Psoas muscle (tissue), 8 donors: ENCODE measurements around the gene EPB41L4A. TPM values are rescaled to one million over a fixed set of nuclear protein-coding genes. Genes with fewer than 3 reads are reported as not detected.

Experiments used
- ATAC-seq, 4 donors: fragments of 200-7000 bp; cut with Tn5 transposase; one replicate each; pipeline ENCODE4 v1.9.1; 2020; ENCODE audit warnings: moderate library complexity in 3 of 4, mild to moderate bottlenecking in 2 of 4
- DNase-seq, 2 donors: peaks; one replicate each; pipeline ENCODE4 v3.0.0-alpha.2; 2020
- H3K27ac ChIP-seq: fragments of 200-600 bp; one replicate; pipeline ENCODE4 v1.8.0; 2022
- H3K27me3 ChIP-seq, 3 donors: fragments of 200-600 bp in 1 of 3; one replicate each; pipeline versions ENCODE4 v1.6.1 to v1.8.0; 2013 to 2022; ENCODE audit warnings: low read length in 2 of 3, mild to moderate bottlenecking in 2 of 3, moderate library complexity in 1 of 3; ENCODE audit not compliant: insufficient read depth in 3 of 3
- H3K36me3 ChIP-seq, 2 donors: fragments of 200-600 bp in 1 of 2; one replicate each; pipeline versions ENCODE4 v1.6.1 to v1.8.0; 2013 to 2022; ENCODE audit warnings: low read depth in 1 of 2, mild to moderate bottlenecking in 1 of 2, moderate library complexity in 1 of 2; ENCODE audit not compliant: insufficient read depth in 1 of 2
- H3K4me1 ChIP-seq: fragments of 200-600 bp; one replicate; pipeline ENCODE4 v1.8.0; 2022
- H3K4me3 ChIP-seq: fragments of 200-600 bp; one replicate; pipeline ENCODE4 v1.8.0; 2022; ENCODE audit warnings: mild to moderate bottlenecking
- H3K9me3 ChIP-seq: fragments of 200-600 bp; one replicate; pipeline ENCODE4 v1.8.0; 2022
- WGBS, 3 donors: extraction: QIAGEN DNeasy Blood & Tissue Kit; methylation state at CpG; one replicate each; pipeline versions ENCODE4 v1.1.6 to v1.1.7; 2013; 5-methylcytosine and 5-hydroxymethylcytosine counted together
- intact Hi-C, 2 donors: fragments of 100-400 bp; cut with DNase I; formaldehyde crosslinking; loops; one replicate each; pipeline versions ENCODE4 v1.11.0 to v1.14.2; 2022
- polyA plus RNA-seq, 3 donors: library from polyadenylated mRNA; stranded (reverse); fragments of 200-250 nt; gene quantifications; one replicate each; pipeline ENCODE4 v1.2.3, GENCODE V29; 2013
- total RNA-seq, 4 donors: library from RNA; stranded (reverse); fragmentation: NEBNext Ultra II Directional in 2 of 4; extraction: Animal tissue kit (Norgen Biotek cat#: 25700) in 2 of 4; gene quantifications; one replicate each; pipeline versions ENCODE4 v1.2.1 to v1.2.4, GENCODE V29; 2021 to 2023
- TF ChIP-seq, protein P1 (sequence below): fragments of 200-600 bp; IDR thresholded peaks from one replicate; pipeline ENCODE4 v1.8.0; 2022; ENCODE audit warnings: antibody characterized with exemption
- donor health status: healthy with polysubstance abuse.
- donor health status: DM: no; HTN: no; CAD: no; lungs with moderate emphysema.
- donor health status: Bipolar disorder and iron deficiency.
- donor health status: healthy.
- donor health status: DM: yes; HTN: yes; CAD: no.
- donor health status: DM: no; HTN: no; CAD: no.
- donor health status: DM: no; HTN: no; CAD: no.
- donor health status: DM: yes; HTN: yes; CAD: no.

The EPB41L4A gene
- total and polyA plus RNA-seq, 7 donors: 1.0 to 7.2 (median 1.9) TPM

DNA sequence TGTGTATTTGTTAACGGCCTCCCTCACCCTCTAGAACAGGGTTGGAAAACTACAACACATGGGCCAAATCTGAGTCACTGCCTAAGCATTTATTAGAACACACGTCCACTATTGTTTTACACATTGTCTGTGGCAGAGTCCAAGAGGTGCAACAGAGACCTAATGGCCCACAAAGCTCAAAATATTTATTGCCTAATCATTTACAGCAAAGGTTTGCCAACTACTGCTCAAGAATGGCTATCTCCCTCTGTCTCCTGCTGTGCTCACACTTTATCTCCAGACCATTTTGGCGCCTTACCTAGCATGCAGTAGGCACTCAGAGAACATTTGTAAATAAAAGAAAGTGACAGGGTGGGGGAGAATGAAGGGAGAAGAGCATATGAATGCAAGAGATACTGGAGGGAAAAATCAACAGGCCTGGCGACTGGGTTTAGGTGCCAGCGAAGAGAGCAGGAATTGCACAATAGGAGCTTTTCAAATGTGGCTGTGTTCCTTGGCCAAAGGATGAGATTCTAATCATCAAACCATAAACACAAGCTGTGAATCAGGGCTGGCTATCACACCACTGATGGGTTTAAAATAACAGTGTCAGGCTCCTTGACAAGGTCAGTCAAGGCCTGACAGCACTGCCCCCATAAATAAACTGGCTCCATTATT lies 80.3 kb downstream of the EPB41L4A start:
- peak; percentile 86 to 96 (median 94) for ATAC-seq
- no peak overlapping the region for H3K4me3 ChIP-seq
- TF ChIP-seq, protein P1, sequence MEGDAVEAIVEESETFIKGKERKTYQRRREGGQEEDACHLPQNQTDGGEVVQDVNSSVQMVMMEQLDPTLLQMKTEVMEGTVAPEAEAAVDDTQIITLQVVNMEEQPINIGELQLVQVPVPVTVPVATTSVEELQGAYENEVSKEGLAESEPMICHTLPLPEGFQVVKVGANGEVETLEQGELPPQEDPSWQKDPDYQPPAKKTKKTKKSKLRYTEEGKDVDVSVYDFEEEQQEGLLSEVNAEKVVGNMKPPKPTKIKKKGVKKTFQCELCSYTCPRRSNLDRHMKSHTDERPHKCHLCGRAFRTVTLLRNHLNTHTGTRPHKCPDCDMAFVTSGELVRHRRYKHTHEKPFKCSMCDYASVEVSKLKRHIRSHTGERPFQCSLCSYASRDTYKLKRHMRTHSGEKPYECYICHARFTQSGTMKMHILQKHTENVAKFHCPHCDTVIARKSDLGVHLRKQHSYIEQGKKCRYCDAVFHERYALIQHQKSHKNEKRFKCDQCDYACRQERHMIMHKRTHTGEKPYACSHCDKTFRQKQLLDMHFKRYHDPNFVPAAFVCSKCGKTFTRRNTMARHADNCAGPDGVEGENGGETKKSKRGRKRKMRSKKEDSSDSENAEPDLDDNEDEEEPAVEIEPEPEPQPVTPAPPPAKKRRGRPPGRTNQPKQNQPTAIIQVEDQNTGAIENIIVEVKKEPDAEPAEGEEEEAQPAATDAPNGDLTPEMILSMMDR: no peak
- H3K4me1 ChIP-seq: peaks cover 12% of the 10 kb centered on the region
- H3K27me3 ChIP-seq: no peaks in the 10 kb centered on the region
- 16 to 32% (median 30%) methylated on average over 5 of the region's 5 CpGs for WGBS, 3 donors
- H3K36me3 ChIP-seq: no peaks in the 10 kb centered on the region
- no peaks in the 10 kb centered on the region for H3K9me3 ChIP-seq
- intact Hi-C loops: no loop called here
- H3K27ac ChIP-seq: peak overlapping the region; percentile 71
- no peak for DNase-seq

DNA sequence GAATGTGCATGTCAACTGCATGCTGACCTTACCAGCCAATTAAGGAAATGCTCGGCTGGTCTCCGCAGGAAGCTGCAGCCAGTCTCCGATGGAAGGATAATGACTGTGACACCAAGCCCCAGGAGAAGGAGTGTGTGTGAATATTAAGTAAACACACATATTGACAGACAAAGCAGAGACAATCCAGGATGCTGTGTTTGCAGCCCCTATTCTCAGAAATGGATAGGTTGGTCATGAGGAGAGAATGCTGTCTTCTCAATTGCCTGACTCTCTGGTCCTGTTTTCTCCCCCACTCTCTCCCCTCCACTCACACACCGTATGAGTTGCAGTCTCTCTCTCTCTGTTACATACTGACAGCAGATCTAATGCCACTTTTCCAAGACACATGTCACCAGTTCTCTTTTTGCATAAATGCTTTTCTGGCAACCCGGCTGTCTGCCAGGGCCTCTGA lies 85.7 kb downstream of the EPB41L4A start:
- no peak for DNase-seq
- Histone ChIP-seq H3K27ac (no peak overlapping the region), H3K4me1 (peaks cover 3% of the 10 kb centered on the region), H3K9me3 (no peaks in the 10 kb centered on the region), H3K36me3 (no peaks in the 10 kb centered on the region), H3K27me3 (no peaks in the 10 kb centered on the region), H3K4me3 (no peak overlapping the region)
- ATAC-seq: no peak
- intact Hi-C loops: no loop called here
- 39% methylated on average over 5 of the region's 5 CpGs for WGBS, 3 donors
- TF ChIP-seq, protein P1: no peak

DNA sequence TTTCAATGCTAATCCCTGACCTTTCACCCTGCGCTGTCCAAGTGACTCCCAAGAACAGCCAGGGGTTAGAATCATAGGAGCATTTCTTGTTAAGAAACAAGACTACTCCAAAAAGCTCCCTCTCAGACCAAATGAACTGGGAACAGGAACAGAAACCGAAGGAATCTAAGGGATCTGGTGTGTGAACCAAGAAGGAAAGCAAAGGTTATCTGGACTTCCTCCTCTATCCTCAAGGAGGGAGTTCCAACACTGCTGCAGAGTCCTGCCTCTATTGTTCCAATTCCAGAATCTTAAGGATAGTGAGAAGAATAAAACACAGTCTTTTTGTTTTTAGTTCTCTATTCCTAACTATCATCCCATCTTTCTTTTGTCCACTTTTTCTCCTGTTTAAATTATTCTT lies 87.2 kb downstream of the EPB41L4A start:
- Histone ChIP-seq H3K36me3 (no peaks in the 10 kb centered on the region), H3K4me3 (no peak overlapping the region), H3K9me3 (no peaks in the 10 kb centered on the region), H3K27ac (no peak overlapping the region), H3K27me3 (no peaks in the 10 kb centered on the region), H3K4me1 (no peaks in the 10 kb centered on the region)
- DNase-seq (no peak), ATAC-seq (no peak)
- TF ChIP-seq, protein P1: no peak
- intact Hi-C loops: no loop called here
- WGBS, 3 donors: 80 to 87% (median 85%) methylated on average over 2 of the region's 2 CpGs

- no peak for DNase-seq
- H3K36me3 ChIP-seq: no peaks in the 10 kb centered on the region
- WGBS, 3 donors: 43 to 49% (median 46%) methylated on average over 5 of the region's 5 CpGs
- H3K27me3 ChIP-seq: no peaks in the 10 kb centered on the region
- ATAC-seq: no peak
- H3K4me1 ChIP-seq: no peaks in the 10 kb centered on the region
- no peaks in the 10 kb centered on the region for H3K9me3 ChIP-seq
- H3K4me3 ChIP-seq: no peak overlapping the region
- TF ChIP-seq, protein P1: no peak
- H3K27ac ChIP-seq: no peak overlapping the region
- intact Hi-C loops: no loop called here
Measured at GRCh38 chr5:112329419-112330090, 89.5 kb downstream of the EPB41L4A start.
